Erythroblast (primary cell): ENCODE measurements around the gene TMEM108.

Experiments used
- GATA1 ChIP-seq: IDR thresholded peaks from 2 replicates; pipeline ENCODE4 v1.6.1; 2011; ENCODE audit warnings: low read depth, mild to moderate bottlenecking, control low read depth, low read length, moderate library complexity
- POLR2A ChIP-seq: IDR thresholded peaks from 2 replicates; pipeline ENCODE4 v1.6.1; 2011; ENCODE audit warnings: mild to moderate bottlenecking, low read length

DNA sequence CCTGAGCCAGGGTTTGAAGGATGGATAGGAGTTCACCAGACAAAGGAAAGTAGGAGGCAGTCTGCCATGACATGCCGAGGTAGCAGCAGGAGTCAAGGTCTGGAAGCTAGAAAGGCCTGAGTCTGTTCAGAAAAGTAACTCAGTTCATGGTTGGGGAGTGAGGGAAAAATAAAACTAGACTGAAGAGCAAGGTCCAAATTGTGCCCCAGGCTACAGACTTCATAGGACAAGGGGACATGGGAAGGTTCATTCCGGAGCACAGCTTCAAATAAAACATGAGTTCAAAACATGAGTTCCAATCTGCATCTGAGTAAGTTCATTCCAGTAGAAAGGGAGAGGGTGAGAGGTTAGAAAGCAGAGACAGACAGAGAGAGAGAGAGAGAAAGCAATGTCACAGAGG is 401.4 kb downstream of the TMEM108 start:
- TF ChIP-seq POLR2A, result no peak
- no peak for TF ChIP-seq GATA1
